ENCODE results near the gene LMTK2.

LMTK2 gene

DNA sequence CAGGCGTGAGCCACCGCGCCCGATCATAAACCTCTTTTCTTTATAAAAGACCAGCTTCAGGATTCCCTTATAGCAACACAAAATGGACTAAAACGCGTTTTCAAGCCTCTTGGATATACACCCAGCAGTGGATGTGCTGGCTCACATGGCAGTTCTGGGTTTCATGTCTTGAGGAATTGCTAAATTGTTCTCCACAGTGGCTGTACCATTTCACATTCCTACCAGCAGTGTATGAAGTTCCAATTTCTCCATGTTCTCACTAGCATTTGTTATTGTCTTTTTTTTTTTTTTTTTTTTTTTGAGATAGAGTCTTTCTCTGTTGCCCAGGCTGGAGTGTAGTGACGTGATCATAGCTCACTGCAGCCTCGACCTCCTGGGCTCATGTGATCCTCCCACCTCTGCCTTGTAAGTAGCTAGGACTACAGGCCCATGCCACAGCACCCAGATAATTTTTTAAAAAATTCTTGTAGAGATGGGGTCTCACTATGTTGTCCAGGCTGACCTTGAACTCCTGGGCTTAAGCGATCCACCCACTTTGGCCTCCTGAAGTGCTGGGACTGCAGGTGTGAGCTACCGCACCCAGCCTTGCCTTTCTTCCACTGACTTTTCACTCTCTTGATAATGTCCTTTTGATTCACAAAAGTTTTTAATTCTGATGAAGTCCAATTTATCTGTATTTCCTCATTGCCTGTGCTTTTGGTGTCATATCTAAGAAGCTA, 127.9 kb downstream of the LMTK2 start:
- DNase-seq (ENCODE audit: low spot score), result no peak

DNA sequence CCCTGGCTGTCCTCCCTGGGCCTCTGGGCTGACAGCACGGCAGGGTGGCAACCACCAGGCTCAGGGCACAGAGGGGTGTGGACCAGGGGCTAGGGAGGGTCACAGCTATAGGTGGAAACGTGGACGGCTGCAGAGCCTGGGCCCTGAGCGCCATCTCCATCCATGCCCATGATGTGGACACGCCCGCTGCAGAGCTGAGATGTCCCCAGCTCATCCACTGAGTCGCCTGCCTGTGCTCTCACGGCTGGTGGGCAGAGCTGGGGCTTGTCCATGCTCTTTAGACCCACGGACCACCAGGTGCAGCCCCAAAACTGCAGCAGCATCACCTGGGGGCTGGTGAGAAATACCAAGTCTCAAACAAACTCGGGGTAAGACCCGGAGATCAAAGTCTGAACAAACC, 129.2 kb downstream of the LMTK2 start:
- DNase-seq (ENCODE audit: low spot score), result no peak

DNA sequence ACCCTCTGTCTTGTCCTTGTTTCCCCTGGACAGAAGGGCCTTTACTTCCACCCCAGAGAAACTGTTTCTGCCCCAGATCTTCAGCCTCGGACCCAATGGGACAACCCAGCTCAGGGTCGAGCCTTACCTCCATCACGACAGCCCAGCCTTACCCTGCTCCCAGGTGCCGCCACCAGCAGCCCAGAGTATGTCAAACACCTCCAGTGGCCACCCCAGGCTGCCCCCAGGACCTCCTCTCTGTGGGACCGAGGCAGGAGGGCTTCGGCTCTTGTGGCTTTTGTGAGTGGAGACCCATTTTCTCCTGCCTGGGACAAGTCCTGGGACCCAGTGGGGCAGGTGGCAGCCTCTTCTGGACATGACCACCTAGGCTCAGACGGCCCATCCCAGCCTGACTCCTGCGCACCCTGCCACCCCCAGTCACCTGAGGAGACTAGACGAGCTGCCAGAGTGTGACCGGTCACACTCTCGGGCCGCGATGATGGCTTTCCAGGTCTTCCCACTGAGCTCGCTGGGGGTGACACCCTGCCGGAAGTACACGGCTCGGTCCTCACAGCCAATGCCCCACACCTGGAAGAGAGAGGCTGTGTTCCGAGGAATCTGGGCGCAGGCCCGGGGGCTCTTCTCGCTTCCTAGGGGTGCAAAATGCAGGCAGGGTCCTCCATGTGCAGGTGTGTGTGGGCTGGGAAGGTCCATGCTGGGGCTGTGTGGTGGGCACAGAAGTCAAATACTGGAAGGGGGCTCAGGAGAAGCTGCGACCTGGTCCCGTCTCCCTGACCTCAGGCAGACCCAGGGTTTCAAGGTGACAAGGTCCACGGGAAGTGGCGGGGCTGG, 129.9 kb downstream of the LMTK2 start:
- no peak for DNase-seq (ENCODE audit: low spot score)

DNA sequence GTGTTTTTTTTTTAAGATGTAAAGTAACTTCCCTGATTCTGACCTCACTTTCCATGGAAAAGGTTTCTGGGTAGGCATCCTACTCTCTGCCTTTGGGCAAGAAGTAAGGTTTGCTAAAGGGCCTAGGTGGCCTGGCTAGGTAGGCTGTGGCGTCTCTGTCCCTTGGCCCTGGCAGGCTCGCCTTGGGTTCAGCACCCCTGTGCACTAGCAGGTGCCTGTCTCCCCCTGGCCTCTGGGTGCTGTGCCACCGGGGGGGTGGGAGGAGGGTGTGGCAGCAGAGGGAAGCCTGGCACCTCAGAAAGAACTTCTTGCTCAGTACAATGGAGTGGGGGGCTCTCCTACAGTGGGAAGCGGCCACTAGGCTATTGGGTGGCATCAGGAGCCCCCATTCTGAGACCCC, 131.4 kb downstream of the LMTK2 start:
- peak; percentile 2 for DNase-seq (ENCODE audit: low spot score)

DNA sequence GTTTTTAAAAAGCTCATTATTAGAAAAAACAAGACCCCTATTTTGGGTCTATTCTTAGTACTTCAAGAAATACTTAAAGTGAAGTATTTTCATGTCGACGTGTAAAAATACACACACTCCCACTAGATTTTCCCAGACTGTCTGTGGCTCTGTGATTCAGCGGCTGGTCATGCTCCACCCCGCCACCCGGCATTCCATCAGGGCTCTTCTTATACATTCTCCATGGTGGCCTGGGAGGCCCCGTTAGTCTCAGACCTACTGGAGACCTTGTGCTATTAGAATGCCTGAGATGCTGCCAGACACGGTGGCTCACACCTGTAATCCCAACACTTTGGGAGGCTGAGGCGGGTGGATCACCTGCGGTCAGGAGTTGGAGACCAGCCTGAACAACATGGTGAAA, 132.3 kb downstream of the LMTK2 start:
- DNase-seq (ENCODE audit: low spot score), result peak; percentile 5

DNA sequence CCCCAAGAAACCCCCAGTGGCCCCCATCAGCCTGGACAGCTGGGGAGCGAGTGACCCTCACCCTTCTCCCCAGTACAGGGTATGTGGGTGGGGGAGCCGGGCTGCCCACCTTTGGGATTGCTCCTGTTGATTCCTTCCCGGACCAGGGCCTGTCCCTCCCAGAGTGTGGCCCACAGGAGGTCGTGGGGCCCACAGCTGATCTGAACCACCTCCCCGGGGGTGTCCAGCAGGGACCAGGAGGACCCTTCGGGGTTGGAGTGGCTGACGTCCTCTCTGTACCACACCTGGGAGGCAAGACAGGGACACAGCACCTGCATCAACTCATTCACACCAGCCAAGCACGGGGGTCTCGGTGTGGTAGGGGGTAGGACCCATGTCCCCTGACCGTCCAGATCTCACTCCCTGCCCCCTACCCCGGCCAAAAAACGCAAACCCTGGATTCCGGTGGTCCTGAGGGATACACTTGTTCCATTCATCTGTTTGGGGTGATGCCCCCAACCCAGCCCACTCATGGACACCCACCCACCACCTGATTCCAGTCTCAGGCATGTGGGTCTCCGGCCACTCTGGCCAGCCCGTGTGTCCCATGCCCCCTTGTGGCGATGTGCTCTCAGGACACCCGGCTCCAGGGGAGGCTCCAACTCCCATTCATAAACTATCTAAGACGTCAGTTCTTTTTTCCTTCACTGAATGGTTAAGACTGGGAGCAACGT, 134.5 kb downstream of the LMTK2 start:
- DNase-seq (ENCODE audit: low spot score), result peak; percentile 80

DNA sequence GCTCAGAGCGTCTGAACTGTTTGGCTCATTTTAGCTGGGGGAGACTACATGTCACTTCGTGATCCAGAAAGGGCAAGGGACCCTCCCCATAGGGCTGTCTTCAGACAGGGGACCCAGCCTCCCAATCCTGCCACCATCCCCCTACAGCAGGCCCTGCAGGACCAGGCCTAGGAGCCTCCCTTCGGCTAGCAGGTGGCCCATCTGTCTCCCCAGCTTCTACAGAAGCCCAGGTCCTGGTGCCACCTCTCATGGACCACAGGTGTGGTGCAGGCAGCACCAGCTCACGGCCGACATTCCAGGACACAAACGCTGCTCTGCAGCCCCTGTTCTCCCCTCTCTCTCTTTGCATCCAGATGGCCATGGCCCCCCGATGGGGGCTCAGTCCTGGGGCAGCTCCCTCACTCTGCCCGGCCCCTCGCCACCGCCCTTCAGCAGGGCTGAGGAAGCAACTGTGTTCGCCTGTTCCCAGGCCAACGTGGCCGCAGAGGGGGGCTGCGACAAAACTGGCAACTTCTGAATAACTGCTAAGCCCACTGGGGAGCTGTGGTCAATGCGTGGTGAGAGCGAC, 135.1 kb downstream of the LMTK2 start:
- DNase-seq (ENCODE audit: low spot score), result peak; percentile 2

DNA sequence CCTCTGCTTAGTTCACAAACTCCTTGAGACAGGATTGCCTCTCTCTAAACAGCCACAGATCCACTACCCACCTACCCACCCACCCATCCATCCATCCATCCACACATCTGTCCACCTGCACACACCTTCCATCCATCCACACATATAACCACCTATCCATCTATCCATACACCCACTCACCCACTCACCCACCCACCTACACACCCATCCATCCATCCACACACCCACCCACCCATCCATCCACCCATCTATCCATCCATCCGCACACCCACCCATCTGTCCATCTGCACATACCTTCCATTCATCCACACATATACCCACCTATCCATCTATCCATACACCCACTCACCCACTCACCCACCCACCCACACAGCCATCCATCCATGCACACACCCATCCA, 135.7 kb downstream of the LMTK2 start:
- DNase-seq (ENCODE audit: low spot score), result no peak

DNA sequence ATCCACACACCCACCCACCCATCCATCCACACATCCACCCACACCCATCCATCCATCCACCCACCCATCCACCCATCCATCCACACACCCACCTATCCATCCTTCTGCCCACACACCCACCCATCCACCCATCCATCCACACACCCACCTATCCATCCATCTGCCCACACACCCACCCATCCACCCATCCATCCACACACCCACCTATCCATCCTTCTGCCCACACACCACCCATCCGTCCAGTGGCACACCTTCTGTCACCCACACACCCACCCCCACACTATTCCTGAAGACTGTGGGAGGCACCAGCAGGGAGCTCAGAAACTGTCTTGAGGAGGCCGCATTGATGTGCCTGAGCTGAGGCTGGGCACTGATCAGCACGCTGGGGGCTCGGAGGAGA, 136.3 kb downstream of the LMTK2 start:
- DNase-seq (ENCODE audit: low spot score), result peak; percentile 4

DNA sequence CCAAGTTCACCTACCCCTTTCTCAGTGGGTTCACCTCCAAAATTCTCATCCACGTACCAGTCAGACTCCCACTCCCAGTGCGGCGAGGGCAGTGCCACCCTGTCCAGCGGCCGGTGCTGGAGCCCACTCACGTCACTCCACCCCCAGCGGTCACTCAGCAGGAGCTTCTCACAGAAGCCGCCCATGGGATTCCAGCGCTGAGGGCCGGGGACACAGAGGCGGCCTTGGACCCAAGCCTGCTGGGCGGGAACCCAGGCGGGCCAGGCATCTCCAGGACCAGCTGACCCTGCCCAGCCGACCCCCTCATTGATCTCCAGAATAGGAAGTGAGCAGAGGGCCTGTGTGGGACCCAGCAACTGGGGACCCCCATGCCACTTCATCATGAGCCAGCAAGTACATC, 138.2 kb downstream of the LMTK2 start:
- no peak for DNase-seq (ENCODE audit: low spot score)

DNA sequence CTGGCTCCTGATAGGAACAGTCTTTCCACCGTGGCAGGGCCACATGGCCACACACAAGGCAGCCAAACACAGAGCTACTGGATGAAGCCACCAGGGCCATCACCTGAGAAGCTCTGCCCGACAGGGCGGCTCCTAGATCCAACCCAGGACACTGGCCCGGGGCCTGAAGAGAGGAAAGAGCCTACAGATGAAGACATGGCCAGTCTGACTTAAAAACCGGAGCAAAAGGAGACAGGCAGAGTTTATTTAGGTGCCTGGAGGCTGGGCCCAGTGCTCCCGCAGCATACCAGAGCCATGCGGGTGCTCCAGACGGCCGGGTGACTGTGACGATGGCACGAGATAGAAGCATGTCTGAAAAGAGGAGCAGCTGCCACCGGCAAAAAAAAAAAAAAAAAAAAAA, 141.5 kb downstream of the LMTK2 start:
- DNase-seq (ENCODE audit: low spot score), result no peak

DNA sequence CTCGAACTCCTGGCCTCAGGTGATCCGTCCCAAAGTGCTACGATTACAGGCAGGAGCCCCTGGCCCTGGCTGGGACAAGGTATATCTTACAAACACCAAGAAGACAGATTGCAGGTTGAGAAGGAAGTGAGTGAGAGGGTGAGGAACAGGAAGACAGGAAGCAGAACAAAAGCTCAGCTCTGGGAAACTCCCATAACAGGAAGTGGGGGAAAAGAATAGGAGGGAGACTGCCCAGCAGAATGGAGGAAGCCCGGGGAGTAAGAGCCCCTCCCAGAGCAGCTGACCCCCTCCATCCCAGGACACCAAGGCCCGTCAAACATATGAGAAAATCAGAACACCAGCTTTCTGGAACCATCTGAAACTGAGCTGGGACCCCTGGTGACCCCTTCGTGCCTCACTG, 142.4 kb downstream of the LMTK2 start:
- no peak for DNase-seq (ENCODE audit: low spot score)

DNA sequence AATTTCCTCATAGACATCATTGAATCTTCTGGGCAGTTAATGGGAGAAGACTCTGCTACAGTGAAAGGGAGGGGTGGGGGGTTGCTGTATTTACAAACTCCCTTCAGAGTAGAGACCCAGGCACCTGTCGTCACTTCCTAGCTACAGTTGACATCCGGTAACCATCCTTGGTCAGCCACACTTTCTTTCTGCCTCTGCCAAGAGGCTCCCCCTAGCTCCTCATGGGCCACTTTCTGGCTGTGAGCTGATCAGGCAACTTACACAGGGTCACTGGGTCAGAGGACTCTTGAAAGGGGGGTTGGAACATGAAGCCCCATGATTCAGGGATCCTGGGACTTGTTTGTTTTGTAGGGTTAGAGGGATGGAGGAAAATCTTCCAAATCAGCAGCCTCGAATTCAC, 144.1 kb downstream of the LMTK2 start:
- DNase-seq (ENCODE audit: low spot score), result no peak

DNA sequence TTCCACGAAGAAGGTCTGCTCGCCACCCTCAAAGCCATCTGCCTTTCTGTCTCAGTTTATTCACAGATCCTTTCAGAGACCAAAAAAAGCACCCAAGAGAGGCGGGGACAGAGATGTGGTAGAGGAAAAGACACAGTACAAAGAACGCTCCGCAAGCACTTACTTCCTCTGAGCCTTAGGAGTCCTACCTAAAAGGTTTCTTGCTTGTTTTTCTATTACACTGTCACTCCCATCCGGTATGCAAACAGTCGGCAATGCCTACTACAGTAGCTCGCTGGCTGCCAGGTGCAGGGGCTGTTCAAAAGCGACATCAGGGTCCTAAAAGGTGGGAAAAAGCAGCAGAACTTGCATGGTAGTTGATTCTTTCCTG, 144.6 kb downstream of the LMTK2 start:
- DNase-seq (ENCODE audit: low spot score), result no peak

DNA sequence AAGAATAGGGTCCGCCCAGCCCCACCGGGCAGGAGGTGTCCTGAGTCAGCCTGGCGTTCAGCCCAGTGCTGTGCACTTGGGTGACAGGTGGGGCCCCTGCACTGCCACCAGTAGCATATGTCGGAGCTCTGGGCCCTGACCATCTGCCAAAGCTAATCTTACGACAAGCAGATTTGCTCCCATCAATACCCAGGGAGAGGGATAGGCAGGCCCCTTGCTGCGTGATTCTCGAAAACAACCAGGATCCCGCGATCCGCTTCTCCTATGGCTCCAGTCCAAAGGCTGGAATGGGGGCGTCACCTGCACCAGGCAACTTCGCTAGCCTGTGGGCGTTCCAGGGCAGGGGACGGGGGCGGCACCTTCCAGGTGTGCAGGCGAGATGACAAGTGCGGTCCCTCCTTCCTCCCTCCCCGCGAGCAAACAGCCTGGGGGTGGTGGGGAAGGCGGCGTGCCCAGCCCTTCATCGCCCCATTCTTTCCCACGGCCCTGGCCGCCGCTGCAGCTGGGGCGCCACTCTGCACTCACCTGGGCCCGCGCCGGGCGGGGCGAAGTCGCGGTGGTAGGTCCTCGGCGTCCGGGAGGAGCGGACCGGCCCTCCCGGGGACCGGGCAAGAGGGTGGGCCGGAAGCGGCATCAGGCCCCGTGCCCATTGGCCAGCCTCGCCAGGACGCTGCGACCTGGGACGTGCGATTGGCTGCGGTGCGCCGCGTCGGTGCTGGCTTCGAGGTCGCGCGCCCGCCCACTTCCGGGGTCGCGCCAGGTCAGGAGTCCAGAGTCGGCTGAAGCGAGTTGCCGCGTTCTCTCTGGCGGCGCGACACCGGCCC, 145.2 kb downstream of the LMTK2 start, which contains the start of gene TECPR1:
Gene TECPR1, minus strand, starts transcription at position 632 of the 824 bp plus-strand sequence. CDS start 6,086 bp downstream, outside the sequence.
- peak; percentile 100 for DNase-seq (ENCODE audit: low spot score)

DNA sequence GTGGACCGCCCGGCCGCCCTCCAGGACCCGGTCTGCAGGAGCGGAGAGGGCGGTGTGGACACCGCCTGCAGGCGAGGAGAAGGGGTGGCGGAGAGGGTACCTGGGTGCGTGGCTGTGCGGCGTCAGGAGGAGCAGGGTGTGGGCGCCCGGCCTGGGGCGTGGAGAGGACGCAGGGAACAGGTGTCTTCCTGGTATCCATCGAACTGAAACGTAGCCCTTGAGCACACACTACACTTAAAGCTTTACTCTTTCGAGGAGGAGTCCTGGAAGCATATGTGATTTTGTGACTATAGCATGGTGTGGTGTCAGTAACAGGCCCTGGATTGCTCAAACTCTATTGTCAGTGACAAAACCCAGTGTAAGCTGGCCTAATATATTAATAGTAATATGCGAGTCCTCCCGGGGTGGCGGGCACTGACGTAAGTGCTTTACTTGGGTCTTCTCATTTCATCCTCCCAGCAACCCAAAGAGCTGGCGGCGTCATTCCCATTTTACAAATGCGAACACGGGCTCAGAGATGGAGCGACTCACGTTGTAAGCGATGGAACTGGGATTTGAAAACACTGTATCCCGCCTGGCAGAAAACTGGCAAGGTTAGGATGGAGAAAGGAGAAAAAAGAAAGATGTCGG, 145.9 kb downstream of the LMTK2 start:
- no peak for DNase-seq (ENCODE audit: low spot score)

DNA sequence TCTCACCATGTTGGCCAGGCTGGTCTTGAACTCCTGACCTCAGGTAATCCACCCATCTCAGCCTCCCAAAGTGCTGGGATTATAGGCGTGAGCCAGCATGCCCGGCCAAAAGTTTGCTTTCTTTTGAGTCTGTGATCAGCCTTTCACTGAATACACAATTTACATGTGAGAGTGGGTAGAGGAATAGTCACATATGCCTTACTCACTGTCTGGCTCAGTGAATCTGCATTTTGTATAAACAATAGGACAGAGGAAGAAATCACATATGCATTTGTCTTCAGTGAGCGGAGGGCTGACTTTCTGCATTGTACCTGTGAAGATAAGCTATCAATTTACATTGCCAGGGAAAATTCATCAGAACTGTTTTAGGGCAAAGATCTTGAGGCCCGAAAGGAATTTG, 147.9 kb downstream of the LMTK2 start:
- DNase-seq (ENCODE audit: low spot score), result no peak

DNA sequence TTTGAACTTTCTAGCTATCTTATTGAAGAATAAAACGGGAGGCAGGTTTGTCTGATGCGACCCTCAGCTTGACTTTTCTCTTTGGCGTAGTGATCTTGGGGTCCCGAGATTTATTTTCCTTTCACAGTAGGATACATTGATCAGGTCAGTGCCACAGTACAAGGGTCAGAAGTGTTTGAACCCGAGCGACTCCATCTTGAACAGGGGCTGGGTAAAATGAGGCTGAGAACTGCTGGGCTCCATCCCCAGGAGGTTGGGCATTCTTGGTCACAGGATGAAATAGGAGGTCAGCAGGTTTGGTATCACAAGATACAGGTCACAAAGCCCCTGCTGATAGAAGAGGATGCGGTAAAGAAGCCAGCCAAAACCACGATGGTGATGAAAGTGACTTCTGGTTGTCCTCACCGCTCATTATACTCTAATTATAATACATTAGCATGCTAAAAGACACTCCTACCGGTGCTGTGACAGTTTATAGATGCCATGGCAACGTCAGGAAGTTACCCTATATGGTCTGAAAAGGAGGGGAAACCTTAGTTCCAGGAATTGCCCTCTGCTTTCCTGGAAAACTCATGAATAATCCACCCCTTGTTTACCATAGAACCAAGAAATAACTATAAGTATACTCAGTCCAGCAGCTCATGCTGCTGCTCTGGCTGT, 148.4 kb downstream of the LMTK2 start:
- no peak for DNase-seq (ENCODE audit: low spot score)

DNA sequence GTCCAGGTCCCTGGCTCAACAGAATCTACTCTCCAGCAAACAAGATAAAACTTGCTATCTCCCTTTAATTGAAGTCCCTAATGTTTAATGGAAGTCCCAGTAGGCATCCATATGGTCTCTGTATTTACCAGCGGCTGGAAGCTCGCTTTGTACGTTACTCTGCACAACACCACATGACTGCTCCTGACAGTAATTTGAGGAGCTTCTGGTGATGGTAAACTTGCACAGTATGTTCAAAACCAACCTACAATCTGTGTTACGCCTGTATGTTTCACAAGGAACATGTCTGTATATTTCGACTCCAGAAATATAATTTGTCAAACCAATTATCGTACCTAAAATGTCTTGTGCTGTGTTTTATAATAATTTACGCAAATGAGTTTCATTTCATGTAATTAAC, 149.8 kb downstream of the LMTK2 start:
- no peak for DNase-seq (ENCODE audit: low spot score)

DNA sequence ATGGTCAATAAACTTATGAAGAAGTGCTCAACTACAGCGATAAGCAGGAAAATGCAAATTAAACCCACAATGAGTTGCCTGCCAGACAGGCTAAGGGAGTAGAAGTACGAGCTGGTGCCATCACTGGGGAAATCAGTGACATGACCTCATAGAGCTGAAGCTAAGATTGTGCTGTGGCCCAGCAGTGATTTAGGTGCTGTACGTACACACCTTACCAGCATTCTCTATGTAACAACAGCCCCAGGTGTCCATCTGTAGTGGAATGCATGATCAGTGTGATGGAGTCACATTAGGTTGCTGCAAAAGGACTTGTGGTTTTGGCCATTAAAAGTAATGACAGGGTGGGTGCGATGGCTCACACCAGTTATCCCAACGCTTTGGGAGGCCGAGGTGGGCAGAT, 151.0 kb downstream of the LMTK2 start:
- no peak for DNase-seq (ENCODE audit: low spot score)

All from GM03348 (cell line).